Neural cell (in vitro differentiated cells): ENCODE measurements around the gene ZFYVE21. TPM values are rescaled to one million over a fixed set of nuclear protein-coding genes. Genes with fewer than 3 reads are reported as not detected.

ENCODE experiments used
- H2AFZ ChIP-seq: fragments of 200-600, 300-800 bp; sonication (generic), shearing (Covaris generic); 2 replicates; pipeline ENCODE4 v1.6.0; 2014; ENCODE audit warnings: low read depth, mild to moderate bottlenecking, antibody characterized with exemption, low read length, moderate library complexity
- H3F3A ChIP-seq: fragments of 200-600 bp; shearing (Covaris generic); 2 replicates; pipeline ENCODE4 v1.6.1; 2016; ENCODE audit warnings: mild to moderate bottlenecking, moderate library complexity, mixed read lengths, antibody characterized with exemption, low read length; ENCODE audit not compliant: insufficient read depth, poor library complexity, severe bottlenecking
- H3K27ac ChIP-seq: fragments of 200-600, 300-800 bp; sonication (generic), shearing (Covaris generic); 2 replicates; pipeline ENCODE4 v1.5.1; 2014; ENCODE audit warnings: mild to moderate bottlenecking, low read length, moderate library complexity
- H3K27me3 ChIP-seq: fragments of 300-800, 200-600 bp; sonication (generic), shearing (Covaris generic); 2 replicates; pipeline ENCODE4 v1.6.0; 2014; ENCODE audit warnings: mild to moderate bottlenecking, low read depth, low read length, moderate library complexity; ENCODE audit not compliant: insufficient read depth
- H3K36me3 ChIP-seq: fragments of 300-800, 200-600 bp; sonication (generic), shearing (Covaris generic); 2 replicates; pipeline ENCODE4 v1.5.1; 2014; ENCODE audit warnings: mild to moderate bottlenecking, antibody characterized with exemption, low read length, moderate library complexity; ENCODE audit not compliant: insufficient read depth
- H3K4me2 ChIP-seq: fragments of 300-800, 200-600 bp; sonication (generic), shearing (Covaris generic); 2 replicates; pipeline ENCODE4 v1.6.0; 2014; ENCODE audit warnings: mild to moderate bottlenecking, low read length
- H3K4me3 ChIP-seq: fragments of 300-800, 200-600 bp; sonication (generic), shearing (Covaris generic); 2 replicates; pipeline ENCODE4 v1.5.1; 2014; ENCODE audit warnings: mild to moderate bottlenecking, low read length, moderate library complexity
- H3K79me2 ChIP-seq: fragments of 200-600 bp; shearing (Covaris generic); replicated peaks from 2 replicates; pipeline ENCODE4 v1.6.0; 2014; ENCODE audit warnings: mild to moderate bottlenecking, low read length, moderate library complexity; ENCODE audit not compliant: insufficient read depth
- H3K9ac ChIP-seq: fragments of 300-800, 200-600 bp; sonication (generic), shearing (Covaris generic); 2 replicates; pipeline ENCODE4 v1.6.1; 2016; ENCODE audit warnings: mild to moderate bottlenecking, low read length, mixed read lengths
- H3K9me2 ChIP-seq: fragments of 200-600 bp; shearing (Covaris generic); 2 replicates; pipeline ENCODE4 v1.6.1; 2016; ENCODE audit warnings: mild to moderate bottlenecking, low read length, mixed read lengths; ENCODE audit not compliant: insufficient read depth
- H3K9me3 ChIP-seq: fragments of 200-600, 300-800 bp; sonication (generic), shearing (Covaris generic); 2 replicates; pipeline ENCODE4 v1.6.1; 2016; ENCODE audit warnings: mild to moderate bottlenecking, mixed run types, low read length, moderate library complexity, mixed read lengths
- H4K20me1 ChIP-seq: fragments of 200-600 bp; shearing (Covaris generic); 2 replicates; pipeline ENCODE4 v1.6.1; 2016; ENCODE audit warnings: mild to moderate bottlenecking, mixed run types; ENCODE audit not compliant: insufficient read depth
- EP300 ChIP-seq: fragments of 450-650 bp; conservative IDR thresholded peaks from 2 replicates; pipeline ENCODE4 v1.6.1; 2014; ENCODE audit warnings: antibody characterized with exemption, mild to moderate bottlenecking, moderate library complexity; ENCODE audit not compliant: poor library complexity, severe bottlenecking
- EZH2 ChIP-seq: fragments of 200-600, 300-800 bp; shearing (Covaris generic), sonication (generic); IDR thresholded peaks from 2 replicates; pipeline ENCODE4 v1.6.1; 2014; ENCODE audit warnings: antibody characterized with exemption, low read length, borderline replicate concordance, mild to moderate bottlenecking; ENCODE audit not compliant: insufficient read depth, poor library complexity, severe bottlenecking
- MXI1 ChIP-seq: fragments of 450-650 bp; conservative IDR thresholded peaks from 2 replicates; pipeline ENCODE4 v1.6.1; 2014; ENCODE audit warnings: antibody characterized with exemption, mild to moderate bottlenecking; ENCODE audit not compliant: poor library complexity, severe bottlenecking
- POLR2AphosphoS5 ChIP-seq: IDR thresholded peaks from 2 replicates; pipeline ENCODE4 v1.6.1; 2012
- RAD21 ChIP-seq: fragments of 450-650 bp; conservative IDR thresholded peaks from 2 replicates; pipeline ENCODE4 v1.6.1; 2014; ENCODE audit warnings: antibody characterized with exemption, mild to moderate bottlenecking, moderate library complexity
- SMC3 ChIP-seq: fragments of 450-650 bp; conservative IDR thresholded peaks from 2 replicates; pipeline ENCODE4 v1.6.1; 2014; ENCODE audit warnings: antibody characterized with exemption, mild to moderate bottlenecking, moderate library complexity; ENCODE audit not compliant: poor library complexity
- TAF1 ChIP-seq: IDR thresholded peaks from 2 replicates; pipeline ENCODE4 v1.6.1; 2012; ENCODE audit warnings: low read depth
- polyA plus RNA-seq: library from polyadenylated mRNA; depleted of rRNA; stranded (reverse); fragments of >200 nt; gene quantifications from 2 replicates; pipeline ENCODE4 v1.2.3, GENCODE V29; 2014
- TF ChIP-seq, protein P1 (sequence below): IDR thresholded peaks from 2 replicates; pipeline ENCODE4 v1.6.1; 2012; ENCODE audit warnings: borderline replicate concordance
- TF ChIP-seq, protein P2 (sequence below): fragments of 450-650 bp; IDR thresholded peaks from 2 replicates; pipeline ENCODE4 v1.5.1; 2014; ENCODE audit warnings: antibody characterized with exemption, mild to moderate bottlenecking, moderate library complexity; ENCODE audit not compliant: poor library complexity, severe bottlenecking

Gene ZFYVE21
- polyA plus RNA-seq, 1 donor from 2014 or later, result 99.7 TPM

DNA sequence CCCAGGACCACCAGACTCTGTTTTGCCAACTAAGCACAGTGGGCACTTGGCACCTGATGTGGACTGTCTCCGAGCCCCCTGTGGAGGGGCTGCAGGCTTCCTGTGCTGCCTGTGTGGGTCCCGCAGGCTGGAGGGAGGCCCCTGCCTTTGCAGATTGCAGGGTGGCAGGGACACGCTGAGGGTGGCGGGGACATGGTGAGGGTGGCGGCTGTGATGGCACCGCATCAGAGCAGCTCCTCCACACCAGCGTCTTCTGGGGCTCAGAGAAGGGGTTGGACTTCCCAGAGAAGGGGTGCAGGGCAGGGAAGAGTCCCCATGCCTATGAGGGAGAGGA is 8.1 kb downstream of the ZFYVE21 start:
- no peak overlapping the region for H3K4me2 ChIP-seq
- H3K79me2 ChIP-seq, result peaks cover 23% of the 10 kb centered on the region
- H3K27ac ChIP-seq, result no peak overlapping the region
- no peak overlapping the region for H3K9ac ChIP-seq
- no peak overlapping the region for H2AFZ ChIP-seq
- no peaks in the 10 kb centered on the region for H3K9me3 ChIP-seq
- no peaks in the 10 kb centered on the region for H3K27me3 ChIP-seq
- no peaks in the 10 kb centered on the region for H3F3A ChIP-seq
- no peaks in the 10 kb centered on the region for H3K9me2 ChIP-seq
- H4K20me1 ChIP-seq, result no peaks in the 10 kb centered on the region
- no peaks in the 10 kb centered on the region for H3K36me3 ChIP-seq
- H3K4me3 ChIP-seq, result no peak overlapping the region
- no peak for TF ChIP-seq SMC3
- TF ChIP-seq TAF1, result no peak
- no peak for TF ChIP-seq EZH2
- TF ChIP-seq, protein P1, sequence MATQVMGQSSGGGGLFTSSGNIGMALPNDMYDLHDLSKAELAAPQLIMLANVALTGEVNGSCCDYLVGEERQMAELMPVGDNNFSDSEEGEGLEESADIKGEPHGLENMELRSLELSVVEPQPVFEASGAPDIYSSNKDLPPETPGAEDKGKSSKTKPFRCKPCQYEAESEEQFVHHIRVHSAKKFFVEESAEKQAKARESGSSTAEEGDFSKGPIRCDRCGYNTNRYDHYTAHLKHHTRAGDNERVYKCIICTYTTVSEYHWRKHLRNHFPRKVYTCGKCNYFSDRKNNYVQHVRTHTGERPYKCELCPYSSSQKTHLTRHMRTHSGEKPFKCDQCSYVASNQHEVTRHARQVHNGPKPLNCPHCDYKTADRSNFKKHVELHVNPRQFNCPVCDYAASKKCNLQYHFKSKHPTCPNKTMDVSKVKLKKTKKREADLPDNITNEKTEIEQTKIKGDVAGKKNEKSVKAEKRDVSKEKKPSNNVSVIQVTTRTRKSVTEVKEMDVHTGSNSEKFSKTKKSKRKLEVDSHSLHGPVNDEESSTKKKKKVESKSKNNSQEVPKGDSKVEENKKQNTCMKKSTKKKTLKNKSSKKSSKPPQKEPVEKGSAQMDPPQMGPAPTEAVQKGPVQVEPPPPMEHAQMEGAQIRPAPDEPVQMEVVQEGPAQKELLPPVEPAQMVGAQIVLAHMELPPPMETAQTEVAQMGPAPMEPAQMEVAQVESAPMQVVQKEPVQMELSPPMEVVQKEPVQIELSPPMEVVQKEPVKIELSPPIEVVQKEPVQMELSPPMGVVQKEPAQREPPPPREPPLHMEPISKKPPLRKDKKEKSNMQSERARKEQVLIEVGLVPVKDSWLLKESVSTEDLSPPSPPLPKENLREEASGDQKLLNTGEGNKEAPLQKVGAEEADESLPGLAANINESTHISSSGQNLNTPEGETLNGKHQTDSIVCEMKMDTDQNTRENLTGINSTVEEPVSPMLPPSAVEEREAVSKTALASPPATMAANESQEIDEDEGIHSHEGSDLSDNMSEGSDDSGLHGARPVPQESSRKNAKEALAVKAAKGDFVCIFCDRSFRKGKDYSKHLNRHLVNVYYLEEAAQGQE, result no peak
- TF ChIP-seq RAD21, result no peak
- no peak for TF ChIP-seq EP300
- TF ChIP-seq, protein P2, sequence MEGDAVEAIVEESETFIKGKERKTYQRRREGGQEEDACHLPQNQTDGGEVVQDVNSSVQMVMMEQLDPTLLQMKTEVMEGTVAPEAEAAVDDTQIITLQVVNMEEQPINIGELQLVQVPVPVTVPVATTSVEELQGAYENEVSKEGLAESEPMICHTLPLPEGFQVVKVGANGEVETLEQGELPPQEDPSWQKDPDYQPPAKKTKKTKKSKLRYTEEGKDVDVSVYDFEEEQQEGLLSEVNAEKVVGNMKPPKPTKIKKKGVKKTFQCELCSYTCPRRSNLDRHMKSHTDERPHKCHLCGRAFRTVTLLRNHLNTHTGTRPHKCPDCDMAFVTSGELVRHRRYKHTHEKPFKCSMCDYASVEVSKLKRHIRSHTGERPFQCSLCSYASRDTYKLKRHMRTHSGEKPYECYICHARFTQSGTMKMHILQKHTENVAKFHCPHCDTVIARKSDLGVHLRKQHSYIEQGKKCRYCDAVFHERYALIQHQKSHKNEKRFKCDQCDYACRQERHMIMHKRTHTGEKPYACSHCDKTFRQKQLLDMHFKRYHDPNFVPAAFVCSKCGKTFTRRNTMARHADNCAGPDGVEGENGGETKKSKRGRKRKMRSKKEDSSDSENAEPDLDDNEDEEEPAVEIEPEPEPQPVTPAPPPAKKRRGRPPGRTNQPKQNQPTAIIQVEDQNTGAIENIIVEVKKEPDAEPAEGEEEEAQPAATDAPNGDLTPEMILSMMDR, result no peak
- TF ChIP-seq POLR2AphosphoS5, result no peak
- no peak for TF ChIP-seq MXI1

DNA sequence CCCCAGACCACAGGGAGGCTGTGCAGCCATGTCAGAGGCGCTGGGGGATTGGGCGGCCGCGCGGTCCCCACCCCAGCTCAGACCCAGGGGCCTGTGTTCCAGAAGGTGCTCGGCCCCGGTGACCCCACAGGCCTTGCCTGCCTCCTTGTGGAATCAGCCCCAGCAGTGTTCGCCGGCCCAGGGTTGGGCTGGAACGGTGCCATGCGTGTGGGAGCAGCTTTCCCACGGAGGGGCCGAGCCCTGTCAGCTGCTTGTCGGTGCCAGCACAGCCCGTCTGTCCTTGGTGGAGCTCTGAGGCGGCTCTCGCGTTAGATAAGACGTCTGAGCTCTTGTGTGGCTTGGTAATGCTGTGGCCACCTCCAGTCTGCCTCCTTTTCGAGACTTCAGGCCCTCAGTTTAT is 8.5 kb downstream of the ZFYVE21 start:
- TF ChIP-seq, protein P1, result no peak
- TF ChIP-seq MXI1 (no peak), SMC3 (no peak), POLR2AphosphoS5 (no peak), EZH2 (no peak), RAD21 (no peak), EP300 (no peak), TAF1 (no peak)
- TF ChIP-seq, protein P2, result no peak
- H3K36me3 ChIP-seq, result no peaks in the 10 kb centered on the region
- peaks cover 22% of the 10 kb centered on the region for H3K79me2 ChIP-seq
- H3K4me2 ChIP-seq, result no peak overlapping the region
- H3K9me2 ChIP-seq, result no peaks in the 10 kb centered on the region
- no peaks in the 10 kb centered on the region for H3F3A ChIP-seq
- H3K4me3 ChIP-seq, result no peak overlapping the region
- H3K27me3 ChIP-seq, result no peaks in the 10 kb centered on the region
- H4K20me1 ChIP-seq, result no peaks in the 10 kb centered on the region
- no peaks in the 10 kb centered on the region for H3K9me3 ChIP-seq
- no peak overlapping the region for H3K27ac ChIP-seq
- H2AFZ ChIP-seq, result no peak overlapping the region
- H3K9ac ChIP-seq, result no peak overlapping the region
